ENCODE results near the gene PML. TPM values are rescaled to one million over a fixed set of nuclear protein-coding genes. Genes with fewer than 3 reads are reported as not detected.
"Not testable (repeated sequence)": the region's sequence is repeated elsewhere in the genome, so short reads cannot be mapped to it uniquely, and the experiment has no call there.

Gene PML
- total RNA-seq, 1 donor from 2014 or later: 24.6 TPM

DNA sequence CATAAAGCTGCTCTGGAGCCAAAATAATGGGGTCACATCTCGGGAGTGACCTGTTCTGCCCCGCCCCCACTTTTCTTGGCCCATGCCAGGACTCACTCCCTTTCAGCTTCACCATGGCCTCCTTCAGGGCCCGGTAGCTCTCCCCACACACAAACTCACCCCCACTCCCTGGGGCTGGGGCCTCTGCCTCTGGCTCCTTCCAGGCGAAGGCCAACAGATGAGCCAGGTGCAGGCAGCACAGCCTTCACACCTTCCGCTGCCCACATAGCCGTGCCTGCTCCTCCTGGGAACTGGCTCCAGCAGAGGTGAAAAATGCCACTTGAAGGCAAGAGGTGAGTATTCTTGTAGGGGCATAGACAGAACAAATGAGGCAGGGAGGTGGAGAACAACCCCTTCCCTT, 77.1 kb downstream of the PML start:
- intact Hi-C loops (cut with DNase I); DNase-seq (ENCODE audit: low spot score): not testable (repeated sequence)

DNA sequence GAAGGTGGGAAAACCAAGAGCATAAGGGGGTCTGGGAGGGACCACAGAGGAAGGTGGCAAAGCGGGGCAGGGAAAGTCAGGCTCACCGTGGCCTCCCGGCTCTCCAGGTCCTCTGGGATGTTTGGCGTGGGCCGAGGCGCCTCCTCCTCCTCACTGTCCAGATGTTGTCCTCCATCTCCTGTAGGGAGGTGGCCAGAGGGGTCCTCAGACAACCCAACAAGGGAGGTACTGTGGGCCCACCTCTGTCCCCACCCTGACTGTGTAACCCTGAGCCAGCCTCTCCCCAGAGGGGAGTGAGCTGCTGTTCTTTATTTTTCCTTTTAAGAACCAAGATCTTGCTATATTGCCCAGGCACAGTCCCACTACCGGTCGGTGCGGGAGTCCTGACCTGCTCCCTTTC, 77.6 kb downstream of the PML start:
- DNase-seq (ENCODE audit: low spot score); intact Hi-C loops (cut with DNase I): not testable (repeated sequence)

DNA sequence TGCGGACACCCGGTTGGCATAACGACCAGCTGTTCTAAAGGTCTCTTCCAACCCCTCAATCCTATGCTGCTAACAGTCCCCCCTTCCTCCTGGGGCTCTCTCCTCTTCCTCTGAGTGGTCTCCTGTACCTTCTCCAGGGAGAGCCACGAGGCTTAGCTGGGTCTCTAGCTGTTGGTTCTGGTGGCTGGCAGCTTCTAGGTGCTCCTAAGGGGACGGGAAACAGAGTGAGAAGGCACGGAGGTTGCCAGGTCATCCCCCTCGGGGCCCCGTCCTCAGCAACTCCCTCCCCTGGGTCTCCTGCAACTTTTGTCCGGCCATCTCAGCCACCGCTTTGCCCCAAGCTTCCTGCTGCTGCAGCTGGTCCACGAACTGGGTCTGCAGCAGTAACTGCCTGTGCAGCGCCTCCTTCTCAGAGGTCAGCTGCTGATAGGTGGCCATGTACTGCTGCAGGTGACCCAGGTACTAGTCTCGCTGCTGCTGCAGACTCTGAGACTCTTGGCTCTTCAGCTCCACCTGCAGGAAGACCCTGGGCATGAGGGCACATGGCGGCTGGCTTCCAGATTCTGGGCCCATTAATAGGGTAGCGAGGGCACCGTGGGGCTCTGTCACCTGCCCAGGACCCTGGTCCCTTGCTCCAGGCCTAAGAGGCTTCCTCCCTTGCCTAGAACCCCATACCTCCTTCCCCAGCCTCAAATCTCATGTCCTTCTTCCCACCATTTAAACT, 78.3 kb downstream of the PML start:
- DNase-seq (ENCODE audit: low spot score); intact Hi-C loops (cut with DNase I): not testable (repeated sequence)

DNA sequence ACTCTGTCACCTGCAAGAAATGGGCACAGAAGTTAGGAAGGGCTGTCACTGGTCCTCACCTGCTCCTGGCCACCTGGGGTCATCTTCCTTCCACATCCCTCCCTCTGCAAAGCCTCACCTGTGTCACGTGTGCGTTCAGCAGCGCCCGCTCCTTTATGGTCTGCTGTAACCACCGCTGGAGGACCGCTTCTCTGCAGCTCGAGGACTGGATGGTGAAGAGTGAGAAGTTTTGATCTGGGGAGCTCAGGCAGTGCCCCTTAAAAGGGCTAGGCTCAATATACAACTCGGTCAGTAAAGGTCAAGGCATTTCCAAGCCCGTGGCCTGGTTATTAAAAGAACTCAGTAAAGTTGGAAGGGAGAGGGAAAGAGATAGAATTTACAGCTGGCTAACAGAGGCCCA, 81.3 kb downstream of the PML start:
- intact Hi-C loops (cut with DNase I); DNase-seq (ENCODE audit: low spot score): not testable (repeated sequence)

DNA sequence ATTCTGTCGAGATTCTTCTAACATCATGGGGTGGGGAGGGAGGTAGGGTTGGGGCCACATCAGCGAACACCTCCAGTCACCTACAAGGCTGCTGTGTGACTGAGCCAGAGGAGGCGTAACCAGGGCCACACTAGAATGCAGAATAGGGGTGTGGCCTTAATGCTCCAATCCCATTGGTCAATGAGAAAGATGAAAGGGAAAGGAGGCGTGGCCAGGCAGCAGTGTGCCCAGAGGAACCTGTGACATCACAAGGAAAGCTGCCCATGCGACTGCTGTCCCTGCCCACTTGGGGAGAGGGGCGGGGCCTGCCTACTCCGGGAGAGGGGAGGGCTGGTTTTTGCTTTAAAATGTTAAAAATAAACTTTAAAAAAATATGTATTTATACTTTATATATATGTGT, 87.9 kb downstream of the PML start, which contains the start of gene GOLGA6A:
Gene GOLGA6A (minus strand): TSS at position 101 of the 400 bp plus-strand sequence. CDS start 41 bp downstream, at position 60.
- intact Hi-C loops (cut with DNase I): not testable (repeated sequence)

DNA sequence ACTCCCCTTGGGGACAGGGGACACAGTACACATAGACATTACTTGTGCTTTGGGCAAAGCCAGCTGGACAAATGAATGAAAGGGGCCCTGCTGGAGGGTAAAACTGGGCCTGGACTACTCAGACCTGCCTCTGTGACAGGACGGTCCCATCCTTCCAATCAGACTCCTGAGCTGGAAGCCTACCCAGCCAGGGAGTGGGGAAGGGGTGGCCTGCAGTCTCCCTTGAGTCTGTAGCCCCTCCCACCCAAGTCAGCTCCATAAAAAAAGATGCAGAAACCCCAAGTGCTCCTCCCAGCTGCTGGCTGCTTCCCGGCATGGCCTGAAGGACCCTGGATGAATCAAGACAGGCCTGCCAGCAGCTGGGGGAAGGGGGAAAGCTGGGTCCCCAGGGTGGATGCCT, 100.1 kb downstream of the PML start:
- DNase-seq (ENCODE audit: low spot score); intact Hi-C loops (cut with DNase I): not testable (repeated sequence)

More for the DNA sequence above, 87.9 kb downstream of the PML start, which contains the start of gene GOLGA6A:
- DNase-seq (ENCODE audit: low spot score): not testable (repeated sequence)

DNA sequence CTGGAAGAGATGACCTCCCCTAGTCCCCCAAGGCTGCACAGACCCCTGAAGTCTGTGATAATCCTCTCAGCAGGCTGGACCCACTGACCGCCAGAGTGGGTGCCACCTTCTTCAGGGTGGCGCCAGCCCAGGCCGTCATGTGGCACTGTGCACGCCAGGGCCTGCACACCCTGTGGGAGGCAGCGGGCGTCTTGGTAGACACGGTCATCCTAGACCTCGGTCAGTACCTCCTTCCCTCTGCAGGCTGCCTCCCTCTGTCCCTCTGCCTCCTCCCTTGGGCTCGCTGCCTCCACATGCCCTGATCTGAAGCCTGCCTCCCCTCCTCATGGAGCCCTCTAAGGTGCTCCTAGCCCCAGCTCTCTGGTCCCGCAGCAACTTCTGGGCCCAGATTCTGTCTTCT, 101.1 kb downstream of the PML start:
- intact Hi-C loops (cut with DNase I); DNase-seq (ENCODE audit: low spot score): not testable (repeated sequence)

DNA sequence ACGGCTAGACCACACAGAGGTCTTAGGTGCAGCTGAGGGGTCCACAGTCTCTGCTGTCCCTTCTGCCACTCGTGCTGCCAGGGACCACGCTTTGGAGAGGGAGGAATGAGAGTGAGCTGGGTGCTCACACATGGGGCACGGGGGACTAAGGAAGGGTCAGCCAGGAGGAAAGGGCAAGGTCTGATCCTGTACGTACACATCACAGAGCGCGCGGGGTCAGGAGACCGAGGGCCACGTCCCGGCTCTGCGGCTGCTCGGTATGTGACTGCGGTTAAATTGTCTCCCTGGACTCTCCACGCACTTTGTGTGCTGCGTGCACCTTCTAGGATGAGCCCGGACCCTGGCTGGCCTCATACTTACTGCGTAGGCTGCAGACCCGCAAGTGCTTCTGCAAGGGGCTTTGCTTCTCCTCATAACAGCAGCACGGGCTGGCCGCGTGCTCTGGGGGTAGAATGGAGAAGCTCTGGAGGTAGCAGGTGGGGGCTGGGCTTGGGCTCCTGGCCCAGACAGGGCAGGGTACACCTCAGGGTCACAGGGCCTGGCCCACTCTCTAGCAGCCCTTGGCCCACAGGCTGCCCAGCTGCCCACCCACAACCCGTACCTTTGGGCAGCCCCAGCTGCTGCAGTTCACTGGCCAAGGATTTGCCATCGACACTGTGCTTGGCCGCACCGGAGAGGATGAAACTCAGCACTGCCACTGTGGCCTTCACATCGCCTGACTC, 102.4 kb downstream of the PML start:
- DNase-seq (ENCODE audit: low spot score); intact Hi-C loops (cut with DNase I): not testable (repeated sequence)

Other genes with a start within 250 kb of the PML start
- 55.3 TPM for gene INSYN1, start 241.4 kb upstream of the PML start, total RNA-seq
- gene TBC1D21, start 121.2 kb upstream of the PML start, total RNA-seq: not detected
- 29.1 TPM for gene LOXL1, start 68.3 kb upstream of the PML start, total RNA-seq
- 32.1 TPM for gene STOML1, start 2.4 kb upstream of the PML start, total RNA-seq
- gene GOLGA6A, start 87.8 kb downstream of the PML start, total RNA-seq: not detected
- 4.1 TPM for gene ISLR2, start 135.9 kb downstream of the PML start, total RNA-seq
- 16.2 TPM for gene ISLR, start 179.0 kb downstream of the PML start, total RNA-seq
- gene STRA6, start 208.1 kb downstream of the PML start, total RNA-seq: 0.13 TPM
- gene CCDC33, start 241.6 kb downstream of the PML start, total RNA-seq: not detected

Measured in cardiac septum (tissue), 1 donor.